ENCODE data around the gene EVL. TPM values are rescaled to one million over a fixed set of nuclear protein-coding genes. Genes with fewer than 3 reads are reported as not detected.

EVL gene
- total RNA-seq, 1 donor from 2014 or later = 285 TPM

GRCh38 chr14:100049220-100049619 lies 16.0 kb upstream of the EVL start:
- no peak overlapping the region for H3K4me3 Mint-ChIP-seq
- peak overlapping the region; percentile 8 for H3K27ac Mint-ChIP-seq

GRCh38 chr14:100051103-100051502 lies 14.1 kb upstream of the EVL start:
- H3K27ac Mint-ChIP-seq = no peak overlapping the region
- peaks cover 28% of the 10 kb centered on the region for H3K36me3 Mint-ChIP-seq (ENCODE audit: low read depth)
- H3K4me1 Mint-ChIP-seq = peaks cover 34% of the 10 kb centered on the region
- no peak for DNase-seq
- H3K27me3 Mint-ChIP-seq = no peaks in the 10 kb centered on the region
- no peak overlapping the region for H3K4me3 Mint-ChIP-seq
- intact Hi-C loops (cut with micrococcal nuclease) = no loop called here
- no peaks in the 10 kb centered on the region for H3K9me3 Mint-ChIP-seq

More at GRCh38 chr14:100049220-100049619, 16.0 kb upstream of the EVL start:
- no peaks in the 10 kb centered on the region for H3K27me3 Mint-ChIP-seq
- intact Hi-C loops (cut with micrococcal nuclease) = loop anchor here (2.0 kb wide), 1 partner anchor 20 kb away; no protein-coding TSS in a partner anchor
- H3K9me3 Mint-ChIP-seq = no peaks in the 10 kb centered on the region
- H3K36me3 Mint-ChIP-seq (ENCODE audit: low read depth) = peaks cover 27% of the 10 kb centered on the region
- peaks cover 24% of the 10 kb centered on the region for H3K4me1 Mint-ChIP-seq
- no peak for DNase-seq

GRCh38 chr14:100051543-100051942 lies 13.7 kb upstream of the EVL start:
- peaks cover 36% of the 10 kb centered on the region for H3K4me1 Mint-ChIP-seq
- intact Hi-C loops (cut with micrococcal nuclease) = no loop called here
- no peaks in the 10 kb centered on the region for H3K27me3 Mint-ChIP-seq
- peaks cover 30% of the 10 kb centered on the region for H3K36me3 Mint-ChIP-seq (ENCODE audit: low read depth)
- no peak overlapping the region for H3K27ac Mint-ChIP-seq
- no peak overlapping the region for H3K4me3 Mint-ChIP-seq
- no peak for DNase-seq
- no peaks in the 10 kb centered on the region for H3K9me3 Mint-ChIP-seq

GRCh38 chr14:100052819-100053218 lies 12.4 kb upstream of the EVL start:
- Mint-ChIP-seq H3K27ac (no peak overlapping the region), H3K27me3 (no peaks in the 10 kb centered on the region), H3K4me3 (no peak overlapping the region), H3K36me3 (ENCODE audit: low read depth) (peaks cover 24% of the 10 kb centered on the region), H3K4me1 (peaks cover 46% of the 10 kb centered on the region), H3K9me3 (no peaks in the 10 kb centered on the region)
- intact Hi-C loops (cut with micrococcal nuclease) = no loop called here
- no peak for DNase-seq

- DNase-seq = no peak
- intact Hi-C loops (cut with micrococcal nuclease) = no loop called here
- Mint-ChIP-seq H3K9me3 (no peaks in the 10 kb centered on the region), H3K4me1 (peaks cover 51% of the 10 kb centered on the region), H3K36me3 (ENCODE audit: low read depth) (peaks cover 24% of the 10 kb centered on the region), H3K4me3 (no peak overlapping the region), H3K27ac (peak overlapping the region; percentile 3), H3K27me3 (no peaks in the 10 kb centered on the region)
These were observed 10.7 kb upstream of the EVL start for GRCh38 chr14:100054316-100055075.

GRCh38 chr14:100056431-100056830 lies 8.8 kb upstream of the EVL start:
- Mint-ChIP-seq H3K4me3 (no peak overlapping the region), H3K36me3 (ENCODE audit: low read depth) (peaks cover 25% of the 10 kb centered on the region), H3K27ac (no peak overlapping the region), H3K27me3 (no peaks in the 10 kb centered on the region), H3K4me1 (peaks cover 54% of the 10 kb centered on the region), H3K9me3 (no peaks in the 10 kb centered on the region)
- DNase-seq = no peak
- intact Hi-C loops (cut with micrococcal nuclease) = no loop called here

- Mint-ChIP-seq H3K27ac (peak overlapping the region; percentile 91), H3K4me3 (peak overlapping the region; percentile 67), H3K9me3 (no peaks in the 10 kb centered on the region), H3K36me3 (ENCODE audit: low read depth) (peaks cover 21% of the 10 kb centered on the region), H3K4me1 (peaks cover 55% of the 10 kb centered on the region), H3K27me3 (no peaks in the 10 kb centered on the region)
- intact Hi-C loops (cut with micrococcal nuclease) = loop anchor here (1.0 kb wide), 2 partner anchors 8 to 51 kb away; partner anchors contain the start of gene EVL
- peak; percentile 82 for DNase-seq
These were observed 8.0 kb upstream of the EVL start for GRCh38 chr14:100056964-100057795.

GRCh38 chr14:100058777-100059437 lies 6.3 kb upstream of the EVL start:
- peaks cover 69% of the 10 kb centered on the region for H3K4me1 Mint-ChIP-seq
- peak overlapping the region; percentile 83 for H3K27ac Mint-ChIP-seq
- intact Hi-C loops (cut with micrococcal nuclease) = no loop called here
- no peaks in the 10 kb centered on the region for H3K27me3 Mint-ChIP-seq
- H3K36me3 Mint-ChIP-seq (ENCODE audit: low read depth) = peaks cover 16% of the 10 kb centered on the region
- peak overlapping the region; percentile 79 for H3K4me3 Mint-ChIP-seq
- DNase-seq = no peak
- H3K9me3 Mint-ChIP-seq = no peaks in the 10 kb centered on the region

GRCh38 chr14:100059438-100059781 lies 5.8 kb upstream of the EVL start:
- Mint-ChIP-seq H3K27ac (peak overlapping the region; percentile 83), H3K9me3 (no peaks in the 10 kb centered on the region), H3K36me3 (ENCODE audit: low read depth) (peaks cover 16% of the 10 kb centered on the region), H3K4me1 (peaks cover 71% of the 10 kb centered on the region), H3K4me3 (peak overlapping the region; percentile 79), H3K27me3 (no peaks in the 10 kb centered on the region)
- intact Hi-C loops (cut with micrococcal nuclease) = no loop called here
- DNase-seq = no peak

GRCh38 chr14:100060760-100061159 lies 4.5 kb upstream of the EVL start:
- Mint-ChIP-seq H3K27ac (peak overlapping the region; percentile 90), H3K27me3 (no peaks in the 10 kb centered on the region), H3K4me1 (peaks cover 70% of the 10 kb centered on the region), H3K9me3 (no peaks in the 10 kb centered on the region), H3K36me3 (ENCODE audit: low read depth) (peaks cover 10% of the 10 kb centered on the region), H3K4me3 (peak overlapping the region; percentile 79)
- no peak for DNase-seq
- intact Hi-C loops (cut with micrococcal nuclease) = loop anchor here (10.0 kb wide), 1 partner anchor 584 kb away; no protein-coding TSS in a partner anchor

- Mint-ChIP-seq H3K4me1 (peaks cover 74% of the 10 kb centered on the region), H3K9me3 (no peaks in the 10 kb centered on the region), H3K4me3 (peak overlapping the region; percentile 68), H3K36me3 (ENCODE audit: low read depth) (peaks cover 16% of the 10 kb centered on the region), H3K27me3 (no peaks in the 10 kb centered on the region), H3K27ac (peak overlapping the region; percentile 98)
- intact Hi-C loops (cut with micrococcal nuclease) = loop anchor here (10.0 kb wide), 1 partner anchor 582 kb away; no protein-coding TSS in a partner anchor
- DNase-seq = peak; percentile 82
These were observed 2.6 kb upstream of the EVL start for GRCh38 chr14:100062590-100062989.

- Mint-ChIP-seq H3K27me3 (no peaks in the 10 kb centered on the region), H3K27ac (peak overlapping the region; percentile 98), H3K9me3 (no peaks in the 10 kb centered on the region), H3K36me3 (ENCODE audit: low read depth) (peaks cover 24% of the 10 kb centered on the region), H3K4me1 (peaks cover 75% of the 10 kb centered on the region), H3K4me3 (peak overlapping the region; percentile 68)
- intact Hi-C loops (cut with micrococcal nuclease) = loop anchor here (10.0 kb wide), 1 partner anchor 581 kb away; no protein-coding TSS in a partner anchor
- peak; percentile 78 for DNase-seq
These were observed 1.8 kb upstream of the EVL start for GRCh38 chr14:100063314-100063941.

Data from activated CD4-positive, alpha-beta T cell treated with anti-CD3 and anti-CD28 coated beads, Interleukin-2, amount 10 ng/mL, durations not matched to agents 24 days and 14 days (primary cell).